ENCODE data around the gene IKZF4.

IKZF4 gene

DNA sequence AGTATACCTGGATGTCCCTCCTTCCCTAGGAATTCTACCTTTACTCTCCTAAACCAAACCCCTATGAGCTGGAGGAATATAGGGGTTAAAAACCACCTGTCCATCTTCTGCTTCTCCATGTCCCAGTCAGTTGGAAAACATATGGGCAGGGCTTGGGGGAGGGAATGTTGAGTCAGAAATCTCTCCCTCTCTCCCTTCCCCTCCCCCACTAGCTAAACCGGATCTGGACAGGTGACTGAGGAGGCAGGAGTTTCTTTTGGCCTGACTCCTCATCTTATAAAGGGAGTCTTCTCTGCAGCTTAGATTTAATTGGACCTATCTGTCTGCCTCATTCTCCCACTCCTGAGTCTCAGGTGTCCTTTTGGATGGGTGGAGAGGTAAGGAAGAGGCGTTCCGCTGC, 65.3 kb downstream of the IKZF4 start:
- no peak for DNase-seq

DNA sequence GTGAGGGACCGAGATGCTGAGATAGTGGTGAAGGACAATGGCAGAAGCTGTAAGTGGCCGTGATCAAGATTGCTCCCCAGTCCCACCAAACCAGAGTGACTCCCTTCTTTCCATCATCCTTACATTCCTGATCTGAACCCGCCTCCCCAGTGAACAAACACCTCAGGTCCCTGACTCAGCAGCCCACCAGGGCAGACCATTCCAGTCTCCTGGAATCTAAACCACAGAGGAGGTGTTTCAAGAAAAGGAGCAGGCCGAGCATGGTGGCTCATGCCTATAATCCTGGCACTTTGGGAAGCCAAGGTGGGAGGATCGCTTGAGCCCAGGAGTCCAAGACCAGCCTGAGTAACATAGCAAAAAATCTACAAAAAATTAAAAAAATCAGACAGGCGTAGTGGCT, 65.8 kb downstream of the IKZF4 start:
- no peak for DNase-seq

DNA sequence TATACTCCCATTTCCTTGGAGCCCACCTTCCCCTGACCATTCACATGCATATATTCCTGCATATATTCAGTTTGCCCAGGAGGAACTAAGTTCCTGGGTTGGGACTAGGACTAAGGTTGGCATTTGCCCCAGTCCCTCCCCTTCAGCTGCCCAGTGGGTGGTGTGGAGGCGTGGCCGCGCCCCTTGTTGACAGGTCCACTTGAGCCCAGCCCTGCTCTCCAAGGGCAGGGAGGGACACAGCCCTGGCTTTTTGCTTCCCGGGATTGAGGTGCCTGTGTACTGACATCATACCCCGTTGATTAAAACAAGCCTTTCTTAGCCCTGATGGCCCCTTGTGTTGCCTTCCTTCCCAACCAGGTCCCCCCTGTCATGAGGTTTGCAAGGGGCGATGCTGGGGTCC, 66.4 kb downstream of the IKZF4 start:
- no peak for DNase-seq

All from bone marrow (tissue), 2 donors.